Skin epidermis (tissue), 12 donors: ENCODE measurements around the gene OGFOD1.
A peak's percentile ranks its signal among the peaks of the same experiment; 100 is the strongest.

Experiments
- H3K27ac ChIP-seq, 21 experiments: fragments of 200-600 bp; sonication (generic) in 11 of 21; one replicate each; pipeline ENCODE4 v1.5.0; 2020; ENCODE audit warnings: mild to moderate bottlenecking in 3 of 21, inconsistent platforms in 2 of 21, moderate library complexity in 2 of 21
- H3K4me3 ChIP-seq, 7 experiments: fragments of 200-600 bp; sonication (generic) in 2 of 7; one replicate each; pipeline ENCODE4 v1.5.0; 2020; ENCODE audit warnings: inconsistent platforms in 2 of 7, mild to moderate bottlenecking in 2 of 7, moderate library complexity in 1 of 7

The OGFOD1 gene

GRCh38 chr16:56450986-56451752 lies at the start of gene OGFOD1, which contains the start of gene NUDT21:
Gene OGFOD1 (plus strand): TSS chr16:56451554. CDS start chr16:56451613, 59 bp downstream.
Gene NUDT21 (minus strand): TSS chr16:56451332. CDS start chr16:56451202, 130 bp downstream.
- Histone ChIP-seq H3K4me3 (peak within 1 kb of the TSS; percentile 64 to 91 (median 86)), H3K27ac (peak within 1 kb of the TSS; percentile 46 to 93 (median 84))

- no peak overlapping the region for H3K27ac ChIP-seq
Measured at GRCh38 chr16:56405977-56406672, 45.2 kb upstream of the OGFOD1 start.

GRCh38 chr16:56408379-56409098 lies 42.8 kb upstream of the OGFOD1 start:
- peak overlapping the region in 2 of 21 experiments; percentile 24 to 44 for H3K27ac ChIP-seq
- no peak overlapping the region for H3K4me3 ChIP-seq

More at GRCh38 chr16:56405977-56406672, 45.2 kb upstream of the OGFOD1 start:
- H3K4me3 ChIP-seq, result no peak overlapping the region

DNA sequence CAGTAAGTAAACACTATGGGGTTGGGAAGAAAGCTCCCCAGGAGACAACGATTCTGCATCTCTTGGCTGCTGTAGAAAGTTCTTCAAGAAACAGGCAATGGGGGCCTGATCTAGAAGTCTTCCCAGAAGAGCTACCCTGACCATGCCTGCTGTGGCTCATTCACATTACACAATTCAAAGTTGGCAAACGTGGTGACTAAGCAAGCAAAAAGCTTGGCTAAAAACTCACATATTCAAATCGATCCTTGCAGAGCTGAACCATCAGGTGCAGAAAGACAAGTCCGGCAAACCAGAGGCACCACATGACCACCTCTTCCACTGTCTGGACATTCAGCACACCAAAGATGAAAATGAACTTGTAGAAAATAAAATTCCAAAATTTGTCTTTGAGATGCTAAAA lies 42.2 kb upstream of the OGFOD1 start:
- peak overlapping the region in 2 of 21 experiments; percentile 24 to 44 for H3K27ac ChIP-seq
- H3K4me3 ChIP-seq, result no peak overlapping the region

GRCh38 chr16:56411123-56411522 lies 40.2 kb upstream of the OGFOD1 start:
- H3K4me3 ChIP-seq, result no peak overlapping the region
- H3K27ac ChIP-seq, result no peak overlapping the region

DNA sequence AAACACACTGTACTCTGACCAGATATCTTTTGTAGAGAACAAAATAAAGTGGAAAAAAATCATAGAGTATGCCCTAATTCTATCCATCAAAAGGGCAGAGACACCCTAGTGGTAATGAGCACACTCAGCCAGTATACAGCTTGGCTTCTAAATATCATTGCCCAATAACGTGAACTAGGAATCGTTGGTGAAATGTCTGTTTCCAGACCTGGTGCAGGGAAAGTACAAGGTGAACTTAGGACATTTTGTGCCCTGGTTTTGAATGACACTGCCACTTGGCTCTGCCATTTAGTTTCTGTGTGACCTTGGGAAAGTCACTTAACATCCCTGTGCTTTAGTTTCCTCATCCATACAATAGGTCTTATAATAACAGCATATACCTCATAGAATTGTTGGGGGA lies 39.7 kb upstream of the OGFOD1 start:
- H3K4me3 ChIP-seq, result no peak overlapping the region
- H3K27ac ChIP-seq, result no peak overlapping the region

DNA sequence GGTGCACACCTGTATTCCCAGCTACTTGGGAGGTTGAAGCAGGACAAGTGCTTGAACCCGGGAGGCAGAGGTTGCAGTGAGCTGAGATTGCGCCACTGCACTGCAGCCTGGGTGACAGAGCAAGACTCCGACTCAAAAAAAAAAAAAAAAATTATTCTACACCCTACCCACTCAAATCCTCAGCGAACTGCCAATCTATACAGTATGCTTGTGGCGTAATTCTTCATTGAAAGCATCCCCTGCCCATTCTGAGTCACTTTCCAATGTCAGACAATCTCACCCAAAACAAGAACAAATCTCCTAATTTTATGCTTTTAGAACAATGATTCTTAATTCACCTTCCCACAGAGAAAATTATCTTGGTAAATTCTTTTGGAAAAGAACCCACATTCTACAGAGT lies 38.0 kb upstream of the OGFOD1 start:
- H3K27ac ChIP-seq, result no peak overlapping the region

DNA sequence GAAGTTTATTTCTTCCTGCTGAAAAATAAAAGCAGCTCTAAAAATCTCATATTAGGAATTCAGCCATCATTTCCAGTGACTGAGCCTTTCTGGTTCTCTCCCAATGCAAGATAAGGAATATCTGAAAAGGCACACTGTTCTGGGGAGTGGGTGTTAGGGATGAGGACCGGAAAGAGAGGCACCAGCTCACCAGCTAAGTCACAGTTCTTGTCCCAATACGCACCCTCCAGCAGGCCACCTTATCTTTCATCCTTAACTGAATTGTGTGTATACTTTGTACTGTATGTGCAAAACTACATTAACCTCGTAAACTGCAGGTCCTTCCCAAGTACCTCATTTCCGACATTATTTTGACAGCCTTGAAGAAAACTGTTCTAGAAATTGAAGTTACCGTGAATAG lies 37.0 kb upstream of the OGFOD1 start:
- Histone ChIP-seq H3K4me3 (no peak overlapping the region), H3K27ac (no peak overlapping the region)

More for the DNA sequence above, 38.0 kb upstream of the OGFOD1 start:
- no peak overlapping the region for H3K4me3 ChIP-seq

DNA sequence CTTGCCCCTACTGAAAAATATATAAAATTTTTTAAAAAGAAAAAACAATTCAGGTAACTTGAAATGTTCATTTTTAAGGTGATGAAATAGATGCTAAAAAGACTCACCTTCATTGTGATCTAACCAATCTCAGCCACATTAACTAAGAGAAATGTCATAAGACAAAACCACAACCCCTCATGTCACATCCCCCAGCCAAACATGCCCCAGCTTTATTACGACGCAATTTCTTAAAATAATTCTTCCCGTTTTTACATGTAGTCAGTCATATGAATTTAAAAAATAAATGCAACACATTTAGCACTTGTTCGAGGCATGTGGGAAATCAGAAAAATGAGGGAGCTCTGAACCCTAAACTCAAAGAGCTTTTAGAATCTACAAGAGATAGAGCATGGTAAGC lies 35.5 kb upstream of the OGFOD1 start:
- Histone ChIP-seq H3K4me3 (no peak overlapping the region), H3K27ac (no peak overlapping the region)

DNA sequence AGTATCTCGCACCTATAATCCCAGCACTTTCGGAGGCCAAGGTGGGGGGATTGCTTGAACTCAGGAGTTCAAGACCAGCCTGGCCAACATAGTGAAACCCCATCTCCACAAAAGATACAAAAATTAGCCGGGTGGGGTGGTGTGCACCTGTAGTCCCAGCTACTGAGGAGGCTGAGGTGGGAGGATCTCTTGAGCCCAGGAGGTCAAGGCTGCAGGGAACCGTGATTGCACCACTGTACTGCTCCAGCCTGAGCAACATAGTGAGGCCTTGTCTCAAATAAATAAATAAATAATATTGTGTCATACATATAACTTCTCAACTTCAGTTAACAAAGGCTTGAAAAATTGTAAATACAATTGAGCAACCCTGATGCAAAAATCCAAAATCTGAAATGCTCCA lies 34.2 kb upstream of the OGFOD1 start:
- Histone ChIP-seq H3K27ac (no peak overlapping the region), H3K4me3 (no peak overlapping the region)

DNA sequence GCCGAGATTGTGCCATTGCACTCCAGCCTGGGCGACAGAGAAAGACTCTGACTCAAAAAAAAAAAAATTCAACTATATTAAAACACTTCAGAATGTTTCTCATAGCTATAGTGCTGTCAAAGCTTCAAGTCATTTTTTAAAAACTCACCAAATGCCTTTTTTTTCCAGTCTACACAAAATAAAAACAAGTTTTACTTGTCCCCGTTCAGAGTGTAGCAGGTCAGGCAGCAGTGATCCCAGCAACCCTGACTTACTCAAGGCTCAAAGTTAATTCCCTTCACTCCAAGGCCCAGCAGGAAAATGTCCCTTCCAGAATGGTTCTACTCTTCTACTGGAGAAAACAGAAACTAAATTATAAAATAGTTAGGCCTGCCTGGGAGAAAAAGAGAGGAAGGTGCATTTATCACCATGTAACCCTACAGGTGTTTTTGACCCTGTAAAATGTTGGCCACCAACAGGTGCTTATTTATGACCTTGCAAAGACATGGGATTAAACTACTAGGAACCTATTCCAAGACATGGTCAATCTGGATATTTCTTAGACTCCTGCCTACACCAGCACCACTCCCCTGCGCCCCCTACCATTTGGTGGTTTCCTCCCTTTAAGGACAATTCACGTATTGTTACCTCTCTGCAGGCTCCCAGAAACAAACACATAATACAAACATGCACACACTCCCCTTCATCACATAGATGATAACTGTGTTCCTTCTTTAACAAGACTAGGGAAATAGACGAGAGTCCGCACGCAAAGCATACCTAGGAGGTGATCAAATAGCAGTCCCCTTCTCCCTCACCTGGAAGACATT lies 31.4 kb upstream of the OGFOD1 start:
- H3K27ac ChIP-seq, result peak overlapping the region in 1 of 21 experiments; percentile 11
- no peak overlapping the region for H3K4me3 ChIP-seq

DNA sequence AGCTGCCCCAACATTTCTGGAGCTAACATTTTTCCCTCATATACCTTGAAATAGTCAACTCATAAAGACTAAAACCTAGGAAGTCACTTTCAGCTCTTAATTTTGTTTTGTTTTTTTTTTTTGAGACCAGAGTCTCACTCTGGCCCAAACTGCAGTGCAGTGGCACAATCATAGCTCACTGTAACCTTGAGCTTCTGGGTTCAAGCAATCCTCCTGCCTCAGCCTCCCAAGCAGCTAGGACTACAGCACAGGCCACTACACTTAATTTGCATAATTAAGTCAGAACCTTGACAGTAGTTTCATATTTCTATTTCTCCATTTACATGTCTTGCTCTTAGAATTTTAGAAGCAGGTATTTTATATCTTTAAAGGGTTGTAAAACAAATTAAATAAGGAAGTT lies 30.7 kb upstream of the OGFOD1 start:
- no peak overlapping the region for H3K27ac ChIP-seq

GRCh38 chr16:56421313-56421712 lies 30.0 kb upstream of the OGFOD1 start:
- no peak overlapping the region for H3K27ac ChIP-seq
- no peak overlapping the region for H3K4me3 ChIP-seq

More for the DNA sequence above, 30.7 kb upstream of the OGFOD1 start:
- H3K4me3 ChIP-seq, result no peak overlapping the region

DNA sequence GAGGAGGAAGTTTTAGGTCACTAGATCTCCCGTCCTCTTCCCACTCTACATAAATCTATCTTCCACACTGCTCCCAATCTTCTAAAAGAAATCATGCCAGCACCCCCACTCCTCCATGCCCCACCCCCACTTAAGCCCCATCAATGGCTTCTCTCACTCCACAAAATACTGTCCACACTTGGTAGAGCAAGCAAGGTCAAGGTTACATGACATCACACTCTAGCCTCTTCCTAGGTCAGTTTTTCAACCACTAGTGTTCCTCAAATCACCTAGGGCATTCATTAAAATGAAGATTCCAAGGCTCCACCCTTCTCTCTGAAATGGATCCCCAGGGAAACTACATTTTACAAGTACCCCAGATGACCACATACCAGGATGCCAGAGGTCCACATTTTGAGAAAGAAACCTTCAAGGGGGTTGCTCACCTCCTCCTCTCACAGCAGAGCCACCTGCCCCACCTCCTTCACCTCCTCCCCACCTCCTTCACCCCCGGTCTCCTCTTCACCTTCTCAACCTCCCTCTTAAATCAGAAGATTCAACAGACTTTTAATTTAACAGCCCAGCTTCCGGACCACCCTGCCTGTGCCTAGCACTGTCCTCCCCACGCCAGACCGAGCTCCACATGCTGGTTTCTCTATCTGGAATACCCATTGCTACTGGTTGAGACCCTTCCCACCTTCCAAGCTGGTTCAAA lies 29.2 kb upstream of the OGFOD1 start:
- Histone ChIP-seq H3K4me3 (no peak overlapping the region), H3K27ac (no peak overlapping the region)

GRCh38 chr16:56422896-56423441 lies 28.4 kb upstream of the OGFOD1 start:
- H3K4me3 ChIP-seq, result peak overlapping the region in 1 of 7 experiments; percentile 98
- H3K27ac ChIP-seq, result peak overlapping the region in 2 of 21 experiments; percentile 24 to 27

- Histone ChIP-seq H3K27ac (peak overlapping the region in 14 of 21 experiments; percentile 69 to 95 (median 89)), H3K4me3 (peak overlapping the region; percentile 54 to 98 (median 85))
Measured at GRCh38 chr16:56423584-56424403, 27.6 kb upstream of the OGFOD1 start.

GRCh38 chr16:56424404-56424764 lies 27.0 kb upstream of the OGFOD1 start:
- Histone ChIP-seq H3K4me3 (peak overlapping the region; percentile 54 to 98 (median 85)), H3K27ac (peak overlapping the region in 20 of 21 experiments; percentile 69 to 95 (median 88))
